ENCODE measurements around the gene DCXR. TPM values are rescaled to one million over a fixed set of nuclear protein-coding genes. Genes with fewer than 3 reads are reported as not detected.
A peak's percentile ranks its signal among the peaks of the same experiment; 100 is the strongest.

Gene DCXR
- total RNA-seq, 3 donors from 2014 or later: 84.9 to 151 (median 124) TPM

GRCh38 chr17:82050761-82051641, 13.5 kb upstream of the DCXR start:
- H3K4me3 ChIP-seq: peak overlapping the region; percentile 73
- H3K9me3 ChIP-seq: no peaks in the 10 kb centered on the region
- peaks cover 21% of the 10 kb centered on the region for H3K4me1 ChIP-seq (ENCODE audit: low read depth)
- no peak for TF ChIP-seq CTCF (IDR thresholded peaks at IDR 0.05)
- intact Hi-C loops (cut with DNase I, micrococcal nuclease): no loop called here
- ATAC-seq (peak; percentile 6), DNase-seq (peak in 2 of 3 donors; percentile 45 to 62)
- no peaks in the 10 kb centered on the region for H3K36me3 ChIP-seq (ENCODE audit: low read depth)

GRCh38 chr17:82050152-82050760, 12.8 kb upstream of the DCXR start:
- TF ChIP-seq CTCF (IDR thresholded peaks at IDR 0.05): no peak
- H3K36me3 ChIP-seq (ENCODE audit: low read depth): no peaks in the 10 kb centered on the region
- no peak for ATAC-seq
- intact Hi-C loops (cut with DNase I, micrococcal nuclease): no loop called here
- no peaks in the 10 kb centered on the region for H3K9me3 ChIP-seq
- no peak overlapping the region for H3K4me3 ChIP-seq
- H3K4me1 ChIP-seq (ENCODE audit: low read depth): peaks cover 21% of the 10 kb centered on the region
- peak in 2 of 3 donors; percentile 31 to 46 for DNase-seq

- Histone ChIP-seq H3K4me1 (ENCODE audit: low read depth) (peaks cover 21% of the 10 kb centered on the region), H3K36me3 (ENCODE audit: low read depth) (no peaks in the 10 kb centered on the region), H3K9me3 (no peaks in the 10 kb centered on the region), H3K4me3 (no peak overlapping the region)
- ATAC-seq: no peak
- intact Hi-C loops (cut with DNase I, micrococcal nuclease): no loop called here
- peak in 1 of 3 donors; percentile 42 for DNase-seq
- TF ChIP-seq CTCF (IDR thresholded peaks at IDR 0.05): no peak
Observed at GRCh38 chr17:82049521-82049971, 12.0 kb upstream of the DCXR start.

GRCh38 chr17:82049106-82049505, 11.6 kb upstream of the DCXR start:
- no peaks in the 10 kb centered on the region for H3K36me3 ChIP-seq (ENCODE audit: low read depth)
- DNase-seq (no peak), ATAC-seq (no peak)
- no peak overlapping the region for H3K4me3 ChIP-seq
- intact Hi-C loops (cut with DNase I, micrococcal nuclease): no loop called here
- no peak for TF ChIP-seq CTCF (IDR thresholded peaks at IDR 0.05)
- H3K4me1 ChIP-seq (ENCODE audit: low read depth): peaks cover 21% of the 10 kb centered on the region
- no peaks in the 10 kb centered on the region for H3K9me3 ChIP-seq

GRCh38 chr17:82048571-82048971, 11.1 kb upstream of the DCXR start:
- H3K36me3 ChIP-seq (ENCODE audit: low read depth): no peaks in the 10 kb centered on the region
- no peak overlapping the region for H3K4me3 ChIP-seq
- peaks cover 21% of the 10 kb centered on the region for H3K4me1 ChIP-seq (ENCODE audit: low read depth)
- no peaks in the 10 kb centered on the region for H3K9me3 ChIP-seq
- intact Hi-C loops (cut with DNase I, micrococcal nuclease): no loop called here
- TF ChIP-seq CTCF (IDR thresholded peaks at IDR 0.05): no peak
- ATAC-seq (no peak), DNase-seq (no peak)
